ENCODE data around the gene ITPRIP. TPM values are rescaled to one million over a fixed set of nuclear protein-coding genes. Genes with fewer than 3 reads are reported as not detected.

Gene ITPRIP
- total RNA-seq, 1 experiment from 2014 or later, result 12.0 TPM

DNA sequence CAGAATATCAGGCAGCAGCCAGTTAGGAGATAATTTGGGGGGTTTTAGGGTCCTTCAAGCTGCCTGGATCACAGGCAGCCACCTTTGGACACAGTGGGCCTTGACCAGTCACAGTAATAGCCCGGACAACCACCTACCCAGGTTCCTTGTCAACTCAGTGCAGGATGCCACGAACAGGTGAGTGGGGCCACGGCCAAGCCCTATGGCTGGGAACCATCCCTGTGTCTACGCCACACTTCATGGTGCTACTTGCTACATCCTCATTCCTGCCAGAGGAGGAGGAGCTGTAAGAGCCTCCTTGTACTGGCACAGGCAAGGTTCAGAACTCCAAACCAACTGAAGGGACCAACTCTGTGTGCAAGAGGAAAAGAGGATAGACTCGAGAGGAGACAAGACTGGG, 19.9 kb downstream of the ITPRIP start:
- Histone ChIP-seq H3K9ac (ENCODE audit: low read length) (no peak overlapping the region), H3K36me3 (ENCODE audit: control insufficient read depth in 1 of 2, insufficient read depth in 2 of 2, low read length in 2 of 2) (peaks cover 11 to 14% of the 10 kb centered on the region in 2 experiments; a peak in 3 of 4 replicates), H3K9me3 (ENCODE audit: control insufficient read depth in 1 of 2, insufficient read depth in 1 of 2, low read depth in 1 of 2, low read length in 2 of 2) (no peaks in the 10 kb centered on the region), H3K4me3 (replicated peaks in 1 of 2; ENCODE audit: low read depth in 1 of 2, low read length in 2 of 2) (no peak overlapping the region), H3K4me1 (ENCODE audit: control insufficient read depth in 1 of 2, insufficient read depth in 2 of 2, low read length in 2 of 2) (peaks cover 9 to 28% of the 10 kb centered on the region in 2 experiments), H3K27ac (ENCODE audit: low read depth, low read length) (no peak overlapping the region), H2AFZ (ENCODE audit: low read depth, low read length, poor library complexity, severe bottlenecking) (no peak overlapping the region), H3K79me2 (ENCODE audit: insufficient read depth, low read length) (peaks cover 29% of the 10 kb centered on the region; the same call in 1 of the 2 replicates), H4K20me1 (ENCODE audit: insufficient read depth) (no peaks in the 10 kb centered on the region), H3K9me2 (ENCODE audit: insufficient read depth) (no peaks in the 10 kb centered on the region), H3K4me2 (ENCODE audit: low read length) (no peak overlapping the region), H3K27me3 (ENCODE audit: insufficient read depth, low read length) (no peaks in the 10 kb centered on the region)
- intact Hi-C loops (cut with micrococcal nuclease), result no loop called here
- ChIA-PET CTCF (interaction anchor here (2.4 kb wide), 1 partner anchor 12 kb away, joined by 14 read pairs; no protein-coding TSS in a partner anchor), POLR2A (no interaction called here), RAD21 (ENCODE audit: low non-redundant PET in 1 of 2, low total read pairs in 2 of 2, uncharacterized antibody in 2 of 2, unreplicated experiment in 2 of 2) (no interaction called here)
- no TSS peak for BruUV-seq (replicated peaks)
- ATAC-seq (no peak), DNase-seq (ENCODE audit: low read depth, low spot score) (no peak)
- TF ChIP-seq YY1 (IDR thresholded peaks at IDR 0.05; ENCODE audit: extremely low read depth, insufficient replicate concordance, low read depth, low read length) (no peak), CEBPB (IDR thresholded peaks at IDR 0.05; ENCODE audit: low read depth) (no peak), ZBTB33 (IDR thresholded peaks at IDR 0.05; ENCODE audit: extremely low read depth, insufficient replicate concordance, low read length) (no peak), CTCF (IDR thresholded peaks at IDR 0.05 in 2 of 3, conservative IDR thresholded peaks at IDR 0.05 in 1 of 3; ENCODE audit: borderline replicate concordance in 1 of 3, insufficient read depth in 1 of 3, low read depth in 2 of 3, low read length in 2 of 3) (no peak), ELF1 (IDR thresholded peaks at IDR 0.05; ENCODE audit: borderline replicate concordance, low read depth) (no peak), ZFX (IDR thresholded peaks at IDR 0.05) (no peak), SRF (IDR thresholded peaks at IDR 0.05; ENCODE audit: low read depth) (no peak), POLR2A (IDR thresholded peaks at IDR 0.05; ENCODE audit: borderline replicate concordance, extremely low read depth, insufficient read depth, insufficient read length) (no peak), ZNF274 (IDR thresholded peaks at IDR 0.05; ENCODE audit: low read depth, low read length) (no peak), SIN3A (IDR thresholded peaks at IDR 0.05; ENCODE audit: low read depth) (no peak), POLR2AphosphoS5 (IDR thresholded peaks at IDR 0.05; ENCODE audit: low read depth, low read length) (no peak), CBX3 (IDR thresholded peaks at IDR 0.05; ENCODE audit: low read depth) (no peak), EZH2phosphoT487 (IDR thresholded peaks at IDR 0.05; ENCODE audit: borderline replicate concordance) (no peak), JUND (IDR thresholded peaks at IDR 0.05) (no peak), SP1 (IDR thresholded peaks at IDR 0.05; ENCODE audit: low read depth) (no peak), FOSL1 (IDR thresholded peaks at IDR 0.05; ENCODE audit: low read depth) (no peak)
- TF ChIP-seq, protein P1, sequence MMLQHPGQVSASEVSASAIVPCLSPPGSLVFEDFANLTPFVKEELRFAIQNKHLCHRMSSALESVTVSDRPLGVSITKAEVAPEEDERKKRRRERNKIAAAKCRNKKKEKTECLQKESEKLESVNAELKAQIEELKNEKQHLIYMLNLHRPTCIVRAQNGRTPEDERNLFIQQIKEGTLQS (IDR thresholded peaks at IDR 0.05), result no peak

All from HCT116 (cell line).